ENCODE data around the gene TMTC2. TPM values are rescaled to one million over a fixed set of nuclear protein-coding genes. Genes with fewer than 3 reads are reported as not detected.

TMTC2 gene
- polyA plus RNA-seq, 1 donor from 2014 or later, result 20.6 TPM

DNA sequence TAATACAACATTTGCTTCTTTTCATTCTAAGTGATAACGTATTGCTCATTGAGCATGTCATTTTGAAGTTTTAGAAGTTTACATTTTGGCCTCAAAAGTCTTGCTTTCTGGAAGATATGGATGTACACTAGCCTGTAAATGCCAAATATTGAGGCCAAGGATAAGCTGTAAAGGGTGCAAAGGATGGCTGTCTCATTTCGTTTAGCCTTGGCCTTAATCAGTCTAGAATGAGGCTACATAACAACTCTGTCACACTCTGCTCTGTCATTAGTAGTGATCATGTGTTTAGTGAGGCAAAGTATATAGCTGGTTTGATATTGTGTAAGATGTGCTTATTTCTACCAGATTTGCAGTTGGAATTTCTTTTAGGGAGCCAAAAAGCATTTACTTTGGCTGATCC is 344.5 kb downstream of the TMTC2 start:
- H3K9ac ChIP-seq (ENCODE audit: low read length), result no peak overlapping the region
- no peak overlapping the region for H3K4me2 ChIP-seq (ENCODE audit: low read length)
- TF ChIP-seq POLR2AphosphoS5 (IDR thresholded peaks at IDR 0.05) (no peak), RAD21 (conservative IDR thresholded peaks at IDR 0.05) (no peak), MXI1 (conservative IDR thresholded peaks at IDR 0.05; ENCODE audit: poor library complexity, severe bottlenecking) (no peak), EP300 (conservative IDR thresholded peaks at IDR 0.05; ENCODE audit: poor library complexity, severe bottlenecking) (no peak), EZH2 (IDR thresholded peaks at IDR 0.05; ENCODE audit: borderline replicate concordance, insufficient read depth, low read length, poor library complexity, severe bottlenecking) (no peak), CTCF (IDR thresholded peaks at IDR 0.05; ENCODE audit: poor library complexity, severe bottlenecking) (no peak), TAF1 (IDR thresholded peaks at IDR 0.05; ENCODE audit: low read depth) (no peak), SMC3 (conservative IDR thresholded peaks at IDR 0.05; ENCODE audit: poor library complexity) (no peak)
- TF ChIP-seq, protein P1, sequence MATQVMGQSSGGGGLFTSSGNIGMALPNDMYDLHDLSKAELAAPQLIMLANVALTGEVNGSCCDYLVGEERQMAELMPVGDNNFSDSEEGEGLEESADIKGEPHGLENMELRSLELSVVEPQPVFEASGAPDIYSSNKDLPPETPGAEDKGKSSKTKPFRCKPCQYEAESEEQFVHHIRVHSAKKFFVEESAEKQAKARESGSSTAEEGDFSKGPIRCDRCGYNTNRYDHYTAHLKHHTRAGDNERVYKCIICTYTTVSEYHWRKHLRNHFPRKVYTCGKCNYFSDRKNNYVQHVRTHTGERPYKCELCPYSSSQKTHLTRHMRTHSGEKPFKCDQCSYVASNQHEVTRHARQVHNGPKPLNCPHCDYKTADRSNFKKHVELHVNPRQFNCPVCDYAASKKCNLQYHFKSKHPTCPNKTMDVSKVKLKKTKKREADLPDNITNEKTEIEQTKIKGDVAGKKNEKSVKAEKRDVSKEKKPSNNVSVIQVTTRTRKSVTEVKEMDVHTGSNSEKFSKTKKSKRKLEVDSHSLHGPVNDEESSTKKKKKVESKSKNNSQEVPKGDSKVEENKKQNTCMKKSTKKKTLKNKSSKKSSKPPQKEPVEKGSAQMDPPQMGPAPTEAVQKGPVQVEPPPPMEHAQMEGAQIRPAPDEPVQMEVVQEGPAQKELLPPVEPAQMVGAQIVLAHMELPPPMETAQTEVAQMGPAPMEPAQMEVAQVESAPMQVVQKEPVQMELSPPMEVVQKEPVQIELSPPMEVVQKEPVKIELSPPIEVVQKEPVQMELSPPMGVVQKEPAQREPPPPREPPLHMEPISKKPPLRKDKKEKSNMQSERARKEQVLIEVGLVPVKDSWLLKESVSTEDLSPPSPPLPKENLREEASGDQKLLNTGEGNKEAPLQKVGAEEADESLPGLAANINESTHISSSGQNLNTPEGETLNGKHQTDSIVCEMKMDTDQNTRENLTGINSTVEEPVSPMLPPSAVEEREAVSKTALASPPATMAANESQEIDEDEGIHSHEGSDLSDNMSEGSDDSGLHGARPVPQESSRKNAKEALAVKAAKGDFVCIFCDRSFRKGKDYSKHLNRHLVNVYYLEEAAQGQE (IDR thresholded peaks at IDR 0.05; ENCODE audit: borderline replicate concordance), result no peak
- no peaks in the 10 kb centered on the region for H3K9me3 ChIP-seq (ENCODE audit: low read length)
- no peaks in the 10 kb centered on the region for H3K79me2 ChIP-seq (replicated peaks; ENCODE audit: insufficient read depth, low read length)
- H4K20me1 ChIP-seq (ENCODE audit: insufficient read depth), result no peaks in the 10 kb centered on the region
- H2AFZ ChIP-seq (ENCODE audit: low read depth, low read length), result no peak overlapping the region
- H3K27ac ChIP-seq (ENCODE audit: low read length), result no peak overlapping the region
- no peaks in the 10 kb centered on the region for H3F3A ChIP-seq (ENCODE audit: insufficient read depth, low read length, poor library complexity, severe bottlenecking)
- no peaks in the 10 kb centered on the region for H3K9me2 ChIP-seq (ENCODE audit: insufficient read depth, low read length)
- H3K36me3 ChIP-seq (ENCODE audit: insufficient read depth, low read length), result no peaks in the 10 kb centered on the region
- no peaks in the 10 kb centered on the region for H3K27me3 ChIP-seq (ENCODE audit: insufficient read depth, low read depth, low read length)
- no peak overlapping the region for H3K4me3 ChIP-seq (ENCODE audit: low read length)

DNA sequence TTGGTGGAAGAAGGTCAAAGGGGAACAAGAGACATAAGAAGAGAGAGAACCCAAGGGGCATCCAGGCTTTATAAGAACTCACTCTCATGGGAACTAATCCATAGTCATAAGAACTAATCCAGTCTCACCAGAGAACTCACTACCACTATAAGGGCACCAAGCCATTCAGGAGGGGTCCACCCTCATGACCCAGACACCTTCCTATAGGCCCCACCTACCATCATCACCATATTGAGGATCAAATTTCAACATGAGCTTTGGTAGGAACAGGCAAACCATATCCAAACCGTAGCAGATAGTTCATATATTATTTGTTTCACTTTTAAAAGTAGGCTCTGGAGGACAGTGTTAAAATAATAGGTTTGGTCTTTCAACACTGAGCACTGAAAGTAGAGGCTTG is 350.1 kb downstream of the TMTC2 start:
- H3K36me3 ChIP-seq (ENCODE audit: insufficient read depth, low read length), result no peaks in the 10 kb centered on the region
- no peaks in the 10 kb centered on the region for H4K20me1 ChIP-seq (ENCODE audit: insufficient read depth)
- no peaks in the 10 kb centered on the region for H3K27me3 ChIP-seq (ENCODE audit: insufficient read depth, low read depth, low read length)
- H3K9me2 ChIP-seq (ENCODE audit: insufficient read depth, low read length), result no peaks in the 10 kb centered on the region
- no peak overlapping the region for H2AFZ ChIP-seq (ENCODE audit: low read depth, low read length)
- no peak overlapping the region for H3K27ac ChIP-seq (ENCODE audit: low read length)
- H3K9me3 ChIP-seq (ENCODE audit: low read length), result no peaks in the 10 kb centered on the region
- no peaks in the 10 kb centered on the region for H3F3A ChIP-seq (ENCODE audit: insufficient read depth, low read length, poor library complexity, severe bottlenecking)
- H3K9ac ChIP-seq (ENCODE audit: low read length), result no peak overlapping the region
- H3K4me2 ChIP-seq (ENCODE audit: low read length), result no peak overlapping the region
- TF ChIP-seq, protein P1 (IDR thresholded peaks at IDR 0.05; ENCODE audit: borderline replicate concordance), result no peak
- TF ChIP-seq POLR2AphosphoS5 (IDR thresholded peaks at IDR 0.05), result no peak
- TF ChIP-seq SMC3 (conservative IDR thresholded peaks at IDR 0.05; ENCODE audit: poor library complexity), result no peak
- no peak for TF ChIP-seq CTCF (IDR thresholded peaks at IDR 0.05; ENCODE audit: poor library complexity, severe bottlenecking)
- TF ChIP-seq EZH2 (IDR thresholded peaks at IDR 0.05; ENCODE audit: borderline replicate concordance, insufficient read depth, low read length, poor library complexity, severe bottlenecking), result no peak
- no peak for TF ChIP-seq MXI1 (conservative IDR thresholded peaks at IDR 0.05; ENCODE audit: poor library complexity, severe bottlenecking)
- H3K4me3 ChIP-seq (ENCODE audit: low read length), result no peak overlapping the region
- H3K79me2 ChIP-seq (replicated peaks; ENCODE audit: insufficient read depth, low read length), result no peaks in the 10 kb centered on the region
